ENCODE measurements around the gene ST3GAL6.

The ST3GAL6 gene, protein sequence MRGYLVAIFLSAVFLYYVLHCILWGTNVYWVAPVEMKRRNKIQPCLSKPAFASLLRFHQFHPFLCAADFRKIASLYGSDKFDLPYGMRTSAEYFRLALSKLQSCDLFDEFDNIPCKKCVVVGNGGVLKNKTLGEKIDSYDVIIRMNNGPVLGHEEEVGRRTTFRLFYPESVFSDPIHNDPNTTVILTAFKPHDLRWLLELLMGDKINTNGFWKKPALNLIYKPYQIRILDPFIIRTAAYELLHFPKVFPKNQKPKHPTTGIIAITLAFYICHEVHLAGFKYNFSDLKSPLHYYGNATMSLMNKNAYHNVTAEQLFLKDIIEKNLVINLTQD

DNA sequence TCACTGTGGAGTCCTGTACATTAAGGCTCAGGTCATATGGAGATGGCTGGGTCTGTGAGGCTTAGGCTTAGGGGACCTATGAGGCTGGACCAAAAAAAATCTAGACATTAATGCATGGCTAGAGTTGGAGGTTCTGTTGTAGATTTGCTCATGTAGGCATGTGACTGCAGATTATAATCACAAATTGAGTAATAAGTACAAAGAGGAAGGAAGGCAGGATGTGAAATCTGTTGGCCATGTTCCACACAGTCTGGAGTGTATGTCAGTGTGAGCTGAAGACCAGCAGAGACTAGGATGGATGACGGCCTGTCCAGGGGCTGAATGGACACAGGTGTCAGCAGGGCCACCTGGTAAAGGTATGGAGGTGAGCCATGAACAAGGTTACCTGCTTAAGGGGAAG is at the start of gene ST3GAL6:
Gene ST3GAL6, plus strand, starts transcription at position 265 of the 400 bp plus-strand sequence. CDS start 5,101 bp downstream, outside the sequence.
- DNase-seq (ENCODE audit: low read depth, low spot score): no peak

- DNase-seq (ENCODE audit: low read depth, low spot score): no peak
Observed at GRCh38 chr3:98713984-98714383, 49.2 kb upstream of the ST3GAL6 start.

- no peak for DNase-seq (ENCODE audit: low read depth, low spot score)
Observed at GRCh38 chr3:98717584-98717983, 45.6 kb upstream of the ST3GAL6 start.

DNA sequence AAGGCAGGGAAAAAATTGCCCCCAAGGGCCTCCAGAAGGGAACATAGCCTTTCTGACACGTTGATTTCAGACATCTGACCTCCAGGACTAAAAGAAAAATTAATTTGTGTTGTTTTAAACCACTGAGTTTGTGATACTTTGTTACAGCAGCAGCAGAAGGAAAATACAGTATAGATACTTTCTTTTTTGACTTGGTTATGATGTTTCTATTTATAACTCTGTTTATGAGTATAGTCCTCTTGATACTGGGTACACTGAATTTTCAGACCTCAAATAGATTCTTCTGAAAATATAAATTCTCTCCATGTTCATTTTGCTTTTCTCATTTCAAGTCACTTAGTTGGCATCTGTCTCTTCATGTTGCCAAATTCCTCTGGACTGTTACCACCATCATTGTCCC is 44.4 kb upstream of the ST3GAL6 start:
- no peak for DNase-seq (ENCODE audit: low read depth, low spot score)

GRCh38 chr3:98721776-98722175 is 41.4 kb upstream of the ST3GAL6 start:
- no peak for DNase-seq (ENCODE audit: low read depth, low spot score)

DNA sequence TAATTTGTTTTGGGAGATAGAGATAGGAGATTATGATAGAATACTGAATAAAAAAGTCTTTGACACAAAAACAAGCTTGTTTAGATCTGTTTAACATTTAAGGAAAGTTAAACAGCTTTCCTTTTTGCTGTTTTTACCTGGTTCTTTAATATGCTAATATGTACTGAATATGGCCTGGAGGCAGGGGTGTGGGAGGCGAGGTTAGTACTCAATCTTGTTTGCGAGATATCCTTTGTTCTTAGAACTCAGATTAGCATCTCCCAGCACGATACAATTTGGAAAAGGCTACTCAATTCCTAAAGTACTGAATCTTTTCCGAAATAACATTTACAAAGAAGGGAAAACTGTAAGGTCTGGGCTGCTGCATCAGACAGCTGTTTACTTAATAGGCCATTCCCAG is 40.8 kb upstream of the ST3GAL6 start:
- no peak for DNase-seq (ENCODE audit: low read depth, low spot score)

DNA sequence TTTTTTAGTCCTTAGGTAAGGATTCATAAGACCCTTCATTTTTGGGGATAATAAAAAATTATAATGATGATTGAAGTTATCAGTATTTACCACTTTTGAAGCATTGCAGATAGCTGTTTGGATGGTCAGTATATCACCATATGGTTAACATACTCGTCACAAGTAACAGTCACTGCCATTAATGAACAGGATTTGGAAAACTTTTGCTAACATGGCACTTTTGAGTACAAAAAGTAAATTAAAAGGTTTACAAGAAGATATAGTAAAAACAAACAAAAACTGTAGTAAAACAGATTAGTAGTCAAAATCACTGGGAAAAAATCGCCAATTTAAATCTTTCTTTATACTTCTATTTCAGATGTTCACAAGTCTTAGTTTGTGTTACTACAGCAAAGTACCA is 37.8 kb upstream of the ST3GAL6 start:
- DNase-seq (ENCODE audit: low read depth, low spot score): no peak

- no peak for DNase-seq (ENCODE audit: low read depth, low spot score)
Observed at GRCh38 chr3:98726084-98726483, 37.1 kb upstream of the ST3GAL6 start.

GRCh38 chr3:98727638-98728037 is 35.5 kb upstream of the ST3GAL6 start:
- DNase-seq (ENCODE audit: low read depth, low spot score): no peak

DNA sequence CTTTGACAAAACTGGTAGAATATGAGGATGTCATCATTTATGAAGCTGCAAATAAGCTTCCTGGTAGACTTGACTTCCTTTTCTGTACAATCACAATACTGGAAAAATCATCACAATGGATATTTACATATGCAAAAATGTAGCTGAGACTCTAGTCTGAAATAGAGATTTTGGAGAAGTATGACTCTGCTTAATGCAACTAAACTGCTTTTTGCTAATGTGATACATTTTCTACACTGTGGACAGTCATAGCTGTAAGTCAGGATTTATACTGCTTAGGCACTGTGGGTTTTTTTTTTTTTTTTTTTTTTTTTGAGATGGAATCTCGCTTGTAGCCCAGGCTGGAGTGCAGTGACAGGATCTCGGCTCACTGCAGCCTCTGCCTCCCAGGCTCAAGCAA is 34.5 kb upstream of the ST3GAL6 start:
- no peak for DNase-seq (ENCODE audit: low read depth, low spot score)

- DNase-seq (ENCODE audit: low read depth, low spot score): no peak
Observed at GRCh38 chr3:98730338-98730737, 32.8 kb upstream of the ST3GAL6 start.

DNA sequence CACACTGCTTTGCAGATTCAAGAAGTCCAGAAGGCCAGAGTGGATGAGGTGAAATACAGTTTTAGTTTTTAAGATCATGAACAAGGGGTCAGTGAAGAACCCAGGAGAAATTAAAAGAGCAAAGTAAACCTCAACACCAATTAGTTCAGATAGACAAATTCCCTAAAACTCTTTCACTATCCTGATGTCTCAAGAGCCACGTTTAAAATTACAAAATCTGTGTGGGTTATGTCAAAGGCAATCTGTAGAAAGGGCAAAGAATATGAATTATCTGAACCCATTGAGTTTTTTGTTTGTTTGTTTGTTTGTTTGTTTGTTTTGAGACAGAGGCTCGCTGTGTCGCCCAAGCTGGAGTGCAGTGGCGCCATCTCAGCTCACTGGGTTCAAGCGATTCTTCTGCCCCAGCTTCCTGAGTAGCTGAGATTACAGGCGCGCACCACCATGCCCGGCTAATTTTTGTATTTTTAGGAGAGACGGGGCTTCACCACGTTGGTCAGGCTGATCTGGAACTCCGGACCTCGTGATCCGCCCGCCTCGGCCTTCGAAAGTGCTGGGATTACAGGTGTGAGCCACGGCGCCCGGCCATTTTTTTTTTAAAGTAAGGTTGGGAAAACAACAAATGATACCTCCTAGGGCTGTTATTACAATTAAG is 32.1 kb upstream of the ST3GAL6 start:
- DNase-seq (ENCODE audit: low read depth, low spot score): no peak

DNA sequence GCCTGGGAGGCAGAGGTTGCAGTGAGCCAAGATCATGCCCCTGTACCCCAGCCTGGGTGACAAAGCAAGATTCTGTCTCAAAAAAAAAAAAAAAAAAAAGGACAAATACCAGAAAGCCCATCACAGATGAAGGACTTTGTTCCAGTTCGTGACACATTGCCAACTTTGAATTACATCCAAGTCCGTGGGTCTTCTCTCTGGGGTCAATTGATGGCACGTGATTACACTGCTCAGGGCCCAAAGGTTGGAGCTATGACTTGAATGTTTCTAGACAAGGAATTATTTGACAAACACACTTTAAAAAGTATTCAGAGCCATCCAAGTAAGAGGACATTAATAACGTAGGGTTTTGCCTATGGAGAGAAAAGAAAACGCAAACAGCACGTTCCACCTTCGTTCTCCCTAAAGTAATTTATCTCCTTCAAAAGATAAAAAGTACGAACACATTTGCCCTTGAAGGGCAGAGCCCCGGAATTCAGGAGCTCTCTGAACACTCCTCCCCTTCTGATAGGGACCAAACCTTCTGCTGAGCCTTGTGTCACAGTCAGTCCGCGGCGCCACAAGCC is 31.3 kb upstream of the ST3GAL6 start:
- DNase-seq (ENCODE audit: low read depth, low spot score): no peak

- DNase-seq (ENCODE audit: low read depth, low spot score): no peak
Observed at GRCh38 chr3:98732286-98733052, 30.7 kb upstream of the ST3GAL6 start.

DNA sequence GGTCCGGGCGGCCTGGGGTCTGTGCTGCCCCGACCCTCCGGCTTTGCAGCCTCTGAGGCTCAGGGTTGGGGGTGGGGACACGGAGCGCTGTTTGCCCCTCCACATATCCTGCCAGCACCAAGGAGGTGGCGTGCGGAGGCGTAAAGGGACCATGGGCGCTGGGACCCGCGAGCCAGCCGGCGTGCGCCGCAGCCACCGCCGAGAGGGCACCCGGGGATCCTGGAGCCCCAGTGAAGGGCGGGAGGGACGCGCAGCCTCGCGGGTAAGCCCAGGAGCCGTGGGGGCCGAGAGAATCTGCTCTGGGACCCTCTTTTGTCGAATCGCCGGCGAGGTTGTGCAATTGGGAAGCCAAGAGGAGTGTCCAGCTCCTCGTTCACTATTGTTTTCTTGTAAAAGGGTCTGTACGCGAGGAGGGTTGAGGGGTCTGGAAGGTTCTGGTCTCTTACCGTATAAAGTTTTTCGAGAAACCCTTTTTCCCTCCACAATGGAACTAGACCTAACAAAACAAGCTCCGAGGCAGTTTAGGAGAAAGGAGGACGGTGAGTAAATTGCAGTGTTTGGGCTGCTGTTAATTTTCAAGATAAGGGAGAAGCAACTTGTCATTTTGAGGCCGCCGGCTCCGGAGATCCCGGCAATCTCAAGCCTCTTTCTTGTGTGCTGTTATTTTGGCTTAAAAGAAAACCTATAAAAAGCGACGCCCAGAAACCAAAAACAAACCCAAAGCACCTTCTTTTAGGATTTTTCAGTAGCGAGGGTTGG is 29.9 kb upstream of the ST3GAL6 start:
- DNase-seq (ENCODE audit: low read depth, low spot score): no peak

GRCh38 chr3:98733812-98734281 is 29.3 kb upstream of the ST3GAL6 start:
- DNase-seq (ENCODE audit: low read depth, low spot score): no peak

GRCh38 chr3:98734306-98734705 is 28.8 kb upstream of the ST3GAL6 start:
- DNase-seq (ENCODE audit: low read depth, low spot score): no peak

DNA sequence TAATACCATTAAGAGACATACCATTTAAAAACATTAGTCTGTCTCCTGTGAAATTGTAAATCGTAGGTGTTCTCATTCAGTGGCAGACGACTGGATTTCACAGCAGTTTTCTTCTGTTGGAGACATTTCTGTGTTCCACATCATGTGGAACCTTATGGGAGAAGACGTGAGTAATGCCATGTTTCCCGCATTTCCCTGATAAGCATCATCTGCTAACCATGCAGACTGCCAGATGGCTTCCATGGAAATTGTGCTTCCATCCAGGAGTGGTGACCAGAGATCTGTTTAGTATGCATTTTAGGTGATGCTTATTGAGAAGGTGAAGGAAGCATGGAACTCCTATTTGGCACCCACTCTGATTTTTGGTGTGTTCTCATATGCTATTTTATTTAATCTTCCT is 28.4 kb upstream of the ST3GAL6 start:
- no peak for DNase-seq (ENCODE audit: low read depth, low spot score)

- DNase-seq (ENCODE audit: low read depth, low spot score): no peak
Observed at GRCh38 chr3:98735296-98735695, 27.8 kb upstream of the ST3GAL6 start.

DNA sequence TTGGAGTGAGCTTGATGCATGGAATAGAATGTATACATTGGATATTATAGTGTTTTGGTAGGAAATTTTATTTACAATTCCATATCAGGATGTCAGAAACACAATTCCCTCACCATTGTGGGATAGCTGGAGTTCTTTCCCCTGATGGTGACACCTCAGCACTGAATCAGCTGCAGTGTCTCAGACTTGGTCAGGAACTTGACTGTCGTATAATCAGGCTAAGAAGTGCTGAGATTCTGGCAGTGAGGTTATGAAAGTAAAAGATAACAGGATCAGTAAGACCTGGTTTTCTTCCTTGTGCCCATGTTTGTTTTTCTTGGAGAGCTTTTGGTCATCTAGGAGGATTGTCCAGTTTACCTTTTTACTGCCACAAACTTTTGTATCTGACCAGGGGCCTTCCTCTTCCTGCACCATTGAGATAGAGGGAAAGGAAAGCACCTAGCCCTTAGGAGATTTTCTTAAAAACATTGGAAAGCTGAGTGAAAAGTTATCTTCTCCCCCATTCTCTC is 27.3 kb upstream of the ST3GAL6 start:
- no peak for DNase-seq (ENCODE audit: low read depth, low spot score)

- no peak for DNase-seq (ENCODE audit: low read depth, low spot score)
Observed at GRCh38 chr3:98737301-98737700, 25.8 kb upstream of the ST3GAL6 start.
